HEK293T (cell line): ENCODE results near the gene TMEM208.

Experiments used
- BHLHE40 ChIP-seq: fragments of 450-650 bp; IDR thresholded peaks from 2 replicates; pipeline ENCODE4 v1.6.1; 2016; ENCODE audit warnings: mild to moderate bottlenecking, moderate library complexity, borderline replicate concordance
- ELF4 ChIP-seq: fragments of 450-650 bp; IDR thresholded peaks from 2 replicates; pipeline ENCODE4 v1.6.1; 2017; ENCODE audit warnings: antibody characterized with exemption
- PKNOX1 ChIP-seq: fragments of 450-650 bp; IDR thresholded peaks from 2 replicates; pipeline ENCODE4 v1.6.1; 2016

DNA sequence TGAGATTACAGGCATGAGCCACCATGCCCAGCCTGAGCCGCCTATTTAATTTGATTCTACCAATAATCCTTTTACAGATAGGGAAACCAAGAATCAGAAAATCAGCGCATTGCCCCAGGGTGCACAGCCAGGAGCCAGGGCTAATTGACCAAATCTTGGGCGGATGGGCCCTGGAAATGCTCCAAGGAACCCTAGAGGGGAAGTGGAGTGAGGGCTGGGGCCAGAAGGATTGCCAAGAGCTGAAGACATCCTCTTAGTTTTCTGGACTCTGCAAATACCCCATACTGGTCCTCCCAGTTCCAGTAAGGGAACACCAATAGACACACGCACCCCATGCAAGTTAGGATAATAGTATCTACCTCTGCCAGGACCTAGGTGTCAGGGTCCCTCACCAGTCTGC is 16.6 kb downstream of the TMEM208 start:
- TF ChIP-seq BHLHE40: no peak
- TF ChIP-seq PKNOX1: no peak
- TF ChIP-seq ELF4: no peak
